HG02610 (cell line): Measurements from ENCODE around the gene AKT1.

ENCODE experiments used
- ATAC-seq: cut with Tn5 transposase; IDR thresholded peaks from one replicate; pipeline ENCODE4 v1.9.1; 2021; ENCODE audit warnings: mild to moderate bottlenecking, moderate library complexity; ENCODE audit not compliant: unreplicated experiment

Gene AKT1

GRCh38 chr14:104725772-104726548, 69.6 kb downstream of the AKT1 start:
- ATAC-seq, result no peak

- ATAC-seq, result no peak
Measured at GRCh38 chr14:104724981-104725771, 70.4 kb downstream of the AKT1 start.

- no peak for ATAC-seq
Measured at GRCh38 chr14:104724407-104724980, 71.1 kb downstream of the AKT1 start.

GRCh38 chr14:104723651-104724406, 71.7 kb downstream of the AKT1 start, which contains the start of gene ADSS1:
ADSS1 (plus strand) TSS chr14:104724229; CDS start chr14:104724271, 42 bp downstream.
- ATAC-seq, result no peak

- ATAC-seq, result no peak
Measured at GRCh38 chr14:104722938-104723650, 72.5 kb downstream of the AKT1 start.

- ATAC-seq, result no peak
Measured at GRCh38 chr14:104721505-104722431, 73.8 kb downstream of the AKT1 start.
